Body of pancreas (tissue), 4 donors: ENCODE measurements around the gene PTPRZ1.

Experiments
- POLR2A ChIP-seq, 3 donors: fragments of 450-650 bp; IDR thresholded peaks; one replicate each; pipeline ENCODE4 v1.6.1; 2016; ENCODE audit warnings: antibody characterized with exemption in 3 of 3, mild to moderate bottlenecking in 2 of 3
- TF ChIP-seq, protein P1 (sequence below), 7 experiments: fragments of 450-650 bp in 4 of 7; fragments of 200-600 bp in 3 of 7; sonication (generic) in 3 of 7; IDR thresholded peaks; one replicate each; pipeline ENCODE4 v1.5.1; 2016 to 2019; ENCODE audit warnings: antibody characterized with exemption in 7 of 7

DNA sequence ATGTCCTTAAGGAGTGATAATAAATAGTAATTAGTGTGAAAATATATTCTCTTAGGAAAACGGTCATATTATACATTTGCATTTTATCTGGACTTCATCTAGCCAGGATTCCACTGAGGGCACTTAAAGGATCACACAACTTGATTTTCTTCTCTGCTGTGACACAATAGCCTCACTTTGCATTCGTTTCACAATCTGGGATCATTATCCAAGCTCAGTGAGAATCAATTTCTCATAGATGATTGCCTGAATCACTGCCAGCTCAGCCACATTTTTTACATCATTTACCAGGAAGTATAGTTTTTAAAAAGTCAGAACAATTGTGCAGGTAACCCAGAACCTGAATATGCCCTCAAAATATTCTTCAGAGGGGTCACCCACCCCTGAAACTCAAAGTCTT, 68.9 kb downstream of the PTPRZ1 start:
- TF ChIP-seq, protein P1, sequence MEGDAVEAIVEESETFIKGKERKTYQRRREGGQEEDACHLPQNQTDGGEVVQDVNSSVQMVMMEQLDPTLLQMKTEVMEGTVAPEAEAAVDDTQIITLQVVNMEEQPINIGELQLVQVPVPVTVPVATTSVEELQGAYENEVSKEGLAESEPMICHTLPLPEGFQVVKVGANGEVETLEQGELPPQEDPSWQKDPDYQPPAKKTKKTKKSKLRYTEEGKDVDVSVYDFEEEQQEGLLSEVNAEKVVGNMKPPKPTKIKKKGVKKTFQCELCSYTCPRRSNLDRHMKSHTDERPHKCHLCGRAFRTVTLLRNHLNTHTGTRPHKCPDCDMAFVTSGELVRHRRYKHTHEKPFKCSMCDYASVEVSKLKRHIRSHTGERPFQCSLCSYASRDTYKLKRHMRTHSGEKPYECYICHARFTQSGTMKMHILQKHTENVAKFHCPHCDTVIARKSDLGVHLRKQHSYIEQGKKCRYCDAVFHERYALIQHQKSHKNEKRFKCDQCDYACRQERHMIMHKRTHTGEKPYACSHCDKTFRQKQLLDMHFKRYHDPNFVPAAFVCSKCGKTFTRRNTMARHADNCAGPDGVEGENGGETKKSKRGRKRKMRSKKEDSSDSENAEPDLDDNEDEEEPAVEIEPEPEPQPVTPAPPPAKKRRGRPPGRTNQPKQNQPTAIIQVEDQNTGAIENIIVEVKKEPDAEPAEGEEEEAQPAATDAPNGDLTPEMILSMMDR (IDR thresholded peaks at IDR 0.05): no peak
- TF ChIP-seq POLR2A (IDR thresholded peaks at IDR 0.05): no peak
